NCI-H2107 treated with DMSO at 0.1 percent for 48 hours (cell line): ENCODE results near the gene PPFIA4.

Source experiments
- DNase-seq: peaks from one replicate; lab custom pipeline; 2025; ENCODE audit not compliant: unreplicated experiment; lab: John Stamatoyannopoulos, UW

PPFIA4 gene

GRCh38 chr1:203098445-203098844 lies 72.2 kb downstream of the PPFIA4 start:
- DNase-seq, result no peak

- no peak for DNase-seq
Measured at GRCh38 chr1:203098914-203099520, 72.7 kb downstream of the PPFIA4 start.

- DNase-seq, result no peak
Measured at GRCh38 chr1:203099805-203100515, 73.7 kb downstream of the PPFIA4 start.

DNA sequence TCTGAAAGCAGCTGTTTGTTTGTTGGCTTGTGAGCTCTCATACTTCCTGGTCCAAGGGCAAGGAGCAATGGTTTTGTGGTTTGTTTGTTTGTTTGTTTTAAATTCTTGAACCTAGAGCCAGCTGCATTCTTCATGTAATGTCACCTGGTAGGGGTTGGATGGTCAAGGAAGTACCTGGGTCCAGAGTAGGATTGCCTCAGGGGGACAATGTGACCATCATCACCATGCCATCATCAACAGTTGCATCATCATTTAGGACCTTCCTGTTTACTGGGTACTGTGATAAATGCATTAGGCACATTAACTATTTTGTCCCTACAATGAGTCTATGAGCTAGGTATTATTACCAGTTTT lies 74.2 kb downstream of the PPFIA4 start:
- no peak for DNase-seq

GRCh38 chr1:203101813-203102634 lies 75.7 kb downstream of the PPFIA4 start:
- no peak for DNase-seq

DNA sequence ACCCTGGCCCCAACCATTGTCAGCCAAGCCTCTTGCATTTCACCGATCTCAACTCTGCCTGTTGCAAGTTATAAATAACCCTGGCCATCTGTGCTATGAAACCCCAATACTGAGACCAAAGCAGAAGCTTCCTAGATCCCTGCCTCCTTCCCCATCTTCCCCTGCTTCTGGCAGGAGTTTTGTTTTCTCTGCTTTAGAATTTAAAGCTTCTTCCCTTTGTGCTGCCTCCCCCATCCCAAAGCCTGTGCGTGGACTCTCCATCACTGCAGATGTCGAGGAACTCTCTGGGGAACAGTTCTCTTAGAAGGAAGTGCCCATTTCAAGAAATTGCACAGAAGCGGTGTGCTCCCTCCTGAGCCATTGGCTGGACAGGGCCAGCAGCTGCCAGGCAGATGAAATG lies 76.9 kb downstream of the PPFIA4 start:
- no peak for DNase-seq

- no peak for DNase-seq
Measured at GRCh38 chr1:203103829-203104495, 77.7 kb downstream of the PPFIA4 start.

- no peak for DNase-seq
Measured at GRCh38 chr1:203104789-203105390, 78.6 kb downstream of the PPFIA4 start.

DNA sequence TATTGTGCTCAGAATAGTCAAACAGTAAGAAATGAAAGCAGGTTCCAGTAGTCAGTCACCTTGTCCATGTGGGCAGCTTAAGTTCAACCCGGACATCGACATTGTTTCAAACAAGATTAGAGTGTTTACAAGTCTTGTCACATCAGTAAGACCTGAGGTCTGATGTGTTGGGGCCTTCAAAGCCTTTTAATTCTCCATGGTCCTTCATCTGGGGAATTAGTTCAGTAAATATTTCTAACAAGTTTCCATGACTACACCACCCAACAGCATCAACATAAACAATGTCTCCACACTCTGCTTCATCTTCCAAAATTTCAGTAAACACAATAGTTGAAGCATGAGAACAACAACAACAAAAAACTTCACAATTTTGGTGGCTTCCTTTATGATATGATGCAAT lies 86.2 kb downstream of the PPFIA4 start:
- DNase-seq, result no peak

GRCh38 chr1:203113308-203113707 lies 87.0 kb downstream of the PPFIA4 start:
- no peak for DNase-seq

DNA sequence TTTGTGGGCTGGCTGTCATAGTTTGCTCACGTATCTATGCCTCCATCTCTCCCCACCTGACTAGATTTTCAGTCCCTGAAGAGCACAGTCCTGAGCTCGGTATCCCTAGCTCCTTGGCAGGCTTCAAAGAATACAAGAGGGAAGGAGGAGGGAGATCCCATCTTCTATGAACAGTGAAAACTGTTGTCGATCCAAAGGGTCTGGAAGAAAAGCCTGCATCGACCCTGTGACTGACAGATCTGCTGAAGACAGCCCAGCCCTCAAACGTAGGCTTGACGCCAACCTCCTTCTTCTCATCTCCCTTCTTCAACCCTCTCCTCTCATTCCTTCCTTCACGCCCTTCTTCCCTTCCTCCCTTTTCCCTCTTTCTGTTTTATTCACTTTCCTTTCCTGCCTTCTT lies 87.9 kb downstream of the PPFIA4 start:
- DNase-seq, result no peak

- DNase-seq, result no peak
Measured at GRCh38 chr1:203116091-203116820, 90.0 kb downstream of the PPFIA4 start.

DNA sequence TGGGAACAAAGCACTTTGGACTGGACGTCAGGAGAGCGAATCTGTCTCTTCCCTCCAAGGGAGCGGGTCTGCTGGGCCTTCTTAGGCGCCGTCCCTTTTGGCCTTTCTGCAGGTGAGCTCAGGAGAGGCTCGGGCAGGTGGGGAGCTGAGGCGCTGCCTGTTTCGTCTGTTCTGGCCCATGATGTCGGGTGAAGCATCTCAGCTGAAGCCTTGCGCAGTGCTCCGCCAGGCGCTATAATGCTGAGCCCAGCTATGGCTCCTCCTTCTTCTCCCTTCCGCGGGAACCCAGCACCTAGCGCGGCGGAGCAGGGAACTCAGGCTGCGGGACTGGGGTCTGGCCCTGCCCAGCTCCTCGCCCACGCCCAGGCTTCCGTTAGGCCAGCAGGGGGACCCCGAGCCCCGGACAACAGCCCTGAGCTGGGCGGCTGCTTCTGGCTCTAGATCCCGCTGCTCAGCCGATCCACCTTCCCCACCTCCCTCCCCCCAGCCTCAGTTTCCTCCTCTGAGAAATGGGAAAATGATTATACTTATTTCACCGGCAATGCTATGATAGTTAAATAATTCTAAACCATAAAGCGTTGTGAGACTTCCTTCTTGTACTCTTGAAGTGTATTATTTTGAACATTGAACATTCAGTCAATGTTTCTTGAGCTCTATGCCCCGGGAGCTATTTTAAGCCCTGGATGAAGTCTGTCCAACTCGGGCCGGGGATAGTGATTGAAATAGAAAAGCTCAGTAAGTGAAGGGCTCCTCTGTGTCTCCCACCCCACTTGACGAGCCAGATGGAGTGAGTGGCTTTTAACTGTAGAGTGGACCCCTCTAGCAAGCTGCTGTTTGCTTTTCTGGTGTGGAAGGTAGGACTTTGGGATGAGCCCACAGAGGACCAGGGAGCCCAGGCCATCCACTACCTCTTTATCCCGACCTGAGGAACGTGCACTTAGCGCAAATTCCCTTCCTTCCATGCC lies 91.6 kb downstream of the PPFIA4 start:
- peak; percentile 67 for DNase-seq

- DNase-seq, result no peak
Measured at GRCh38 chr1:203120325-203121153, 94.2 kb downstream of the PPFIA4 start.

DNA sequence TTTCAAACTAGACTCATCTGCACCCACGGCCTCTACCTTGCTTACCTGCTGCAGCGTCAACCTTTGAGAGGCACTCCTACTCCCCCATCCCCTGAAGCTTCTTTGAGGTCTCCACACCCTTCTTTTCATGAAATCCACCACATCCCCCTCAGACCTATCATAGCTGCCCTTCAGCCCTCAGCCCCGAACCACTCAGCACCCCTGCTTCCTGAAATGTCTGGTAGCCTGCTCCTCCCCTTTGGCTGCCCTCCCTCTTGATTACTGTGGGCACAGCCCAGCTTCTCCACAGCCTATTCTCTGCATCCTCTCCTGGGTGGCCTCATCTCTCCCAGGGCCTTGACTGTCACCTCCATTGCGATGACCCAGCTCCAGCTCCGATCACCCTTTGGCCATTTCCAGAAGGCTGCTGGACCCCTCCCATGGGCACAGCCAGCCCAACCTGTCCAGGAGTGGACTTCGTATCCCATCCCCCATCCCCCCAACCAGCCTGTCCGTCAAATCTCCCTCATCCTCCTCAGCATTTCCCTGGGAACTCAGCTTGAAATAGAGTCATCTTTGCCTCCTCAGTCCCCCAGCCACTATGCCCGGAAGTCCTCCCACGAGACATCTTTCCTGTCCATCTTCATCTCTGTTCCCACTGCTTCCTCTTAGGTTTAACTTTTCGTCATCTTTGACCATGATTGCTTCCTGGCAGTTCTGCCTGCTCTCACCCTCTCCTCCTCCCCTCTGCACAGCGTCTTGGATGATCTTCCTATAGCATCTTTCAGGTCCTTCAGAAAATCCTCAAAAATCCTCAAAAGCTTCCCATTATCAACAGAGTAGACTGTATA lies 95.1 kb downstream of the PPFIA4 start:
- no peak for DNase-seq

DNA sequence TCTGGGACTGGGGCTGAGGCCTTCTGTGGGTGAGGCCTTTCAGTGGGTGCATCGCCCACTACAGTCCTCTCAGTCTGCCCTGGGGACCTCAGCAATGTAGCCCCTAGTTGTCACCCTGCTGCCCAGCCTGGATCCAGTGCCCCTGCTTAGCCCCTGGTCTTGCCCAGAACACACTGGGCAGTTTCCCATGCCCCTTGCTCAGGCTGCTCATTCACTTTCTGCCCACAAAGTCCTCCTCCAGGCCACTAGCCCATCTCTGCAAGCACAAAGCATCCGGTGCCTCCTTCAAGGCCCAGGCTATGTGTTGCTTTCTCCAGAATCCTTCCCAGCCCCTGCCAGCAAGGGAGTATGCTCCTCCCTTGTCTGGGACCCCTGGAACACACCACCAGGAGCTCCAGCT lies 95.9 kb downstream of the PPFIA4 start:
- no peak for DNase-seq

GRCh38 chr1:203124011-203124410 lies 97.7 kb downstream of the PPFIA4 start:
- DNase-seq, result no peak
